Caco-2 (cell line): Measurements from ENCODE around the gene SLC23A1. TPM values are rescaled to one million over a fixed set of nuclear protein-coding genes. Genes with fewer than 3 reads are reported as not detected.

Experiments used
- BruUV-seq: library from RNA; stranded (reverse); fragments of 400-500 nt; replicated peaks from 2 replicates; lab custom pipeline; 2021; lab: Mats Ljungman, UMichigan
- CTCF ChIA-PET: fragments of 300-600 bp; sonication (Branson Sonifier 250); formaldehyde crosslinking; loops from one replicate; lab custom pipeline; 2022; ENCODE audit warnings: antibody characterized with exemption; lab: Charles Lee
- POLR2A ChIA-PET: fragments of 300-600 bp; sonication (Branson Sonifier 250); formaldehyde crosslinking; loops from one replicate; lab custom pipeline; 2022; ENCODE audit warnings: antibody characterized with exemption; lab: Charles Lee
- DNase-seq, 2 experiments: peaks; one replicate each; pipeline versions ENCODE4 v3.0.0 to v3.0.0-alpha.2; 2020 to 2022
- H3K27me3 ChIP-seq: replicated peaks from 2 replicates; pipeline ENCODE4 v1.6.0; 2011; ENCODE audit warnings: low read length; ENCODE audit not compliant: control insufficient read depth, insufficient read depth
- H3K36me3 ChIP-seq: 2 replicates; pipeline ENCODE4 v1.5.1; 2011; ENCODE audit warnings: low read length; ENCODE audit not compliant: control insufficient read depth, insufficient read depth
- H3K4me1 ChIP-seq: fragments of 250-450 bp; sonication (Bioruptor Pico); 2 replicates; pipeline ENCODE4 v1.5.1; 2020; ENCODE audit warnings: mild to moderate bottlenecking
- H3K4me3 ChIP-seq: 2 replicates; pipeline ENCODE4 v1.5.1; 2011; ENCODE audit warnings: low read depth, mild to moderate bottlenecking, control low read depth, low read length
- H3K9me3 ChIP-seq: fragments of 250-450 bp; sonication (Bioruptor Pico); 2 replicates; pipeline ENCODE4 v1.5.1; 2020; ENCODE audit warnings: mild to moderate bottlenecking, moderate library complexity
- H3K27ac Mint-ChIP-seq: one replicate; pipeline ENCODE4 v1.8.0; 2022; ENCODE audit warnings: mixed read lengths; ENCODE audit not compliant: unreplicated experiment
- H3K27me3 Mint-ChIP-seq: one replicate; pipeline ENCODE4 v1.8.0; 2022; ENCODE audit warnings: mixed read lengths; ENCODE audit not compliant: insufficient read depth, unreplicated experiment
- H3K36me3 Mint-ChIP-seq: one replicate; pipeline ENCODE4 v1.8.0; 2022; ENCODE audit warnings: mild to moderate bottlenecking, mixed read lengths; ENCODE audit not compliant: insufficient read depth, unreplicated experiment
- H3K4me1 Mint-ChIP-seq: one replicate; pipeline ENCODE4 v1.8.0; 2022; ENCODE audit warnings: low read depth, mixed read lengths; ENCODE audit not compliant: unreplicated experiment
- H3K4me3 Mint-ChIP-seq: one replicate; pipeline ENCODE4 v1.8.0; 2022; ENCODE audit warnings: mild to moderate bottlenecking, moderate library complexity, mixed read lengths; ENCODE audit not compliant: unreplicated experiment
- H3K9me3 Mint-ChIP-seq: one replicate; pipeline ENCODE4 v1.8.0; 2022; ENCODE audit warnings: mixed read lengths; ENCODE audit not compliant: unreplicated experiment
- CTCF ChIP-seq, 2 experiments: fragments of 200-600 bp in 1 of 2; IDR thresholded peaks; 1 replicate in 1 of 2; 2 replicates in 1 of 2; pipeline versions ENCODE4 v1.5.1 to v1.8.0; 2011 to 2022; ENCODE audit warnings: antibody characterized with exemption in 1 of 2, control low read depth in 1 of 2, inconsistent platforms in 1 of 2, low read depth in 1 of 2, low read length in 1 of 2, mild to moderate bottlenecking in 1 of 2, moderate library complexity in 1 of 2; ENCODE audit not compliant: insufficient read depth in 1 of 2, severe bottlenecking in 1 of 2, unreplicated experiment in 1 of 2
- intact Hi-C: fragments of 100-400 bp; cut with micrococcal nuclease; formaldehyde crosslinking; loops from one replicate; pipeline ENCODE4 v1.10.0; 2022; ENCODE audit not compliant: unreplicated experiment
- total RNA-seq: library from RNA; stranded (reverse); gene quantifications from 2 replicates; pipeline ENCODE4 v1.2.3, GENCODE V29; 2022

The SLC23A1 gene
- total RNA-seq, 1 experiment from 2014 or later, result 20.4 TPM

GRCh38 chr5:139364466-139364865 is 18.6 kb downstream of the SLC23A1 start:
- Mint-ChIP-seq H3K4me3 (no peak overlapping the region), H3K4me1 (no peaks in the 10 kb centered on the region), H3K27ac (no peak overlapping the region), H3K27me3 (no peaks in the 10 kb centered on the region), H3K9me3 (no peaks in the 10 kb centered on the region), H3K36me3 (peaks cover 60% of the 10 kb centered on the region)
- Histone ChIP-seq H3K4me1 (no peaks in the 10 kb centered on the region), H3K27me3 (no peaks in the 10 kb centered on the region), H3K36me3 (0 out of 2 replicates have a peak, but pooled peaks cover 1% of the 10 kb centered on the region), H3K9me3 (no peaks in the 10 kb centered on the region), H3K4me3 (no peak overlapping the region)
- intact Hi-C loops, result no loop called here
- CTCF ChIA-PET, result interaction anchor here (0.6 kb wide), 1 partner anchor 23 kb away, joined by 3 read pairs; the partner anchor contains the start of gene PAIP2
- no TSS peak for BruUV-seq
- POLR2A ChIA-PET, result no interaction called here
- TF ChIP-seq CTCF (IDR thresholded peaks at IDR 0.05; ENCODE audit: insufficient read depth in 1 of 2, low read depth in 1 of 2, low read length in 1 of 2, severe bottlenecking in 1 of 2, unreplicated experiment in 1 of 2), result no peak
- DNase-seq, result no peak

GRCh38 chr5:139363937-139364336 is 19.2 kb downstream of the SLC23A1 start:
- TF ChIP-seq CTCF (IDR thresholded peaks at IDR 0.05; ENCODE audit: insufficient read depth in 1 of 2, low read depth in 1 of 2, low read length in 1 of 2, severe bottlenecking in 1 of 2, unreplicated experiment in 1 of 2), result no peak
- no peaks in the 10 kb centered on the region for H3K27me3 Mint-ChIP-seq
- H3K4me3 ChIP-seq, result no peak overlapping the region
- intact Hi-C loops, result no loop called here
- H3K27me3 ChIP-seq, result no peaks in the 10 kb centered on the region
- no peaks in the 10 kb centered on the region for H3K4me1 Mint-ChIP-seq
- no peak for DNase-seq
- BruUV-seq, result no TSS peak
- H3K27ac Mint-ChIP-seq, result no peak overlapping the region
- no peaks in the 10 kb centered on the region for H3K9me3 Mint-ChIP-seq
- 0 out of 2 replicates have a peak, but pooled peaks cover 1% of the 10 kb centered on the region for H3K36me3 ChIP-seq
- H3K9me3 ChIP-seq, result no peaks in the 10 kb centered on the region
- H3K4me3 Mint-ChIP-seq, result no peak overlapping the region
- ChIA-PET CTCF (interaction anchor here (0.6 kb wide), 1 partner anchor 22 kb away, joined by 3 read pairs; the partner anchor contains the start of gene PAIP2), POLR2A (interaction anchor here (0.5 kb wide), 1 partner anchor 1316 kb away, joined by 4 read pairs; no protein-coding TSS in a partner anchor)
- H3K4me1 ChIP-seq, result no peaks in the 10 kb centered on the region
- peaks cover 60% of the 10 kb centered on the region for H3K36me3 Mint-ChIP-seq

GRCh38 chr5:139361835-139362429 is 21.2 kb downstream of the SLC23A1 start:
- H3K9me3 Mint-ChIP-seq, result no peaks in the 10 kb centered on the region
- ChIA-PET CTCF (no interaction called here), POLR2A (interaction anchor here (0.6 kb wide), 1 partner anchor 284 kb away, joined by 4 read pairs; no protein-coding TSS in a partner anchor)
- H3K4me3 Mint-ChIP-seq, result no peak overlapping the region
- H3K4me3 ChIP-seq, result no peak overlapping the region
- TF ChIP-seq CTCF (IDR thresholded peaks at IDR 0.05; ENCODE audit: insufficient read depth in 1 of 2, low read depth in 1 of 2, low read length in 1 of 2, severe bottlenecking in 1 of 2, unreplicated experiment in 1 of 2), result no peak
- H3K4me1 ChIP-seq, result no peaks in the 10 kb centered on the region
- no peaks in the 10 kb centered on the region for H3K4me1 Mint-ChIP-seq
- no peaks in the 10 kb centered on the region for H3K9me3 ChIP-seq
- H3K36me3 ChIP-seq, result no peaks in the 10 kb centered on the region
- no TSS peak for BruUV-seq
- no peak overlapping the region for H3K27ac Mint-ChIP-seq
- H3K36me3 Mint-ChIP-seq, result peaks cover 51% of the 10 kb centered on the region
- H3K27me3 ChIP-seq, result no peaks in the 10 kb centered on the region
- DNase-seq, result no peak
- intact Hi-C loops, result no loop called here
- H3K27me3 Mint-ChIP-seq, result no peaks in the 10 kb centered on the region
